Spleen (tissue), 11 donors: ENCODE measurements around the gene PTK6. TPM values are rescaled to one million over a fixed set of nuclear protein-coding genes. Genes with fewer than 3 reads are reported as not detected.

Source experiments
- DNase-seq: peaks from one replicate; pipeline ENCODE4 v3.0.0-alpha.2; 2020
- H3K27ac ChIP-seq, 8 donors: fragments of 200-600 bp; sonication (generic) in 7 of 8; 1 replicate in 4 of 8; 2 replicates in 4 of 8; pipeline versions ENCODE4 v1.5.0 to v1.8.0; 2016 to 2021; ENCODE audit warnings: inconsistent platforms in 4 of 8, mild to moderate bottlenecking in 4 of 8, moderate library complexity in 1 of 8
- H3K27me3 ChIP-seq, 7 donors: fragments of 200-600 bp; sonication (generic) in 6 of 7; replicated peaks in 1 of 7; 1 replicate in 4 of 7; 2 replicates in 3 of 7; pipeline versions ENCODE4 v1.5.0 to v1.8.0; 2016 to 2021; ENCODE audit warnings: inconsistent platforms in 3 of 7, mild to moderate bottlenecking in 1 of 7
- H3K36me3 ChIP-seq, 6 donors: fragments of 200-600 bp; sonication (generic) in 5 of 6; 1 replicate in 4 of 6; 2 replicates in 2 of 6; pipeline versions ENCODE4 v1.5.0 to v1.8.0; 2016 to 2021; ENCODE audit warnings: inconsistent platforms in 2 of 6
- H3K4me1 ChIP-seq, 6 donors: fragments of 200-600 bp; sonication (generic) in 5 of 6; 1 replicate in 3 of 6; 2 replicates in 3 of 6; pipeline versions ENCODE4 v1.5.0 to v1.8.0; 2016 to 2021; ENCODE audit warnings: inconsistent platforms in 3 of 6
- H3K4me3 ChIP-seq, 8 donors: fragments of 200-600 bp; sonication (generic) in 7 of 8; 1 replicate in 4 of 8; 2 replicates in 4 of 8; pipeline versions ENCODE4 v1.5.0 to v1.8.0; 2016 to 2021; ENCODE audit warnings: inconsistent platforms in 4 of 8, mild to moderate bottlenecking in 4 of 8, moderate library complexity in 2 of 8
- H3K9me3 ChIP-seq, 8 donors: fragments of 200-600 bp; sonication (generic) in 7 of 8; 1 replicate in 4 of 8; 2 replicates in 4 of 8; pipeline versions ENCODE4 v1.5.0 to v1.8.0; 2016 to 2021; ENCODE audit warnings: inconsistent platforms in 4 of 8
- POLR2A ChIP-seq, 3 donors: fragments of 450-650 bp; IDR thresholded peaks; one replicate each; pipeline ENCODE4 v1.5.1; 2017; ENCODE audit warnings: antibody characterized with exemption in 3 of 3, mild to moderate bottlenecking in 1 of 3
- POLR2AphosphoS5 ChIP-seq, 3 donors: sonication (generic); formaldehyde crosslinking; IDR thresholded peaks; one replicate each; pipeline ENCODE4 v1.5.1; 2017; ENCODE audit warnings: antibody characterized with exemption in 3 of 3
- WGBS, 5 donors: extraction: QIAGEN DNeasy Blood & Tissue Kit in 3 of 5; methylation state at CpG; one replicate each; pipeline versions ENCODE4 v1.1.5 to v1.1.7; 2013 to 2018; 5-methylcytosine and 5-hydroxymethylcytosine counted together
- intact Hi-C: fragments of 100-400 bp; cut with DNase I; formaldehyde crosslinking; loops from one replicate; pipeline ENCODE4 v1.15.0; 2023; ENCODE audit warnings: low total_unique reads
- polyA plus RNA-seq, 3 donors: library from polyadenylated mRNA; stranded (reverse); fragments of 200-250 nt; gene quantifications; one replicate each; pipeline ENCODE4 v1.2.1, GENCODE V29; 2013
- total RNA-seq, 7 donors: library from RNA; depleted of rRNA in 3 of 7; stranded (reverse); fragments of >200 nt in 3 of 7; fragmentation: NEBNext Ultra II Directional in 4 of 7; extraction: Animal tissue kit (Norgen Biotek cat#: 25700) in 4 of 7; gene quantifications; one replicate each; pipeline versions ENCODE4 v1.1.0 to v1.2.1, GENCODE V29; 2016 to 2021
- TF ChIP-seq, protein P1 (sequence below), 11 experiments: fragments of 200-600 bp in 7 of 11; fragments of 450-650 bp in 4 of 11; sonication (generic) in 4 of 11; IDR thresholded peaks in 8 of 11; conservative IDR thresholded peaks in 3 of 11; 1 replicate in 7 of 11; 2 replicates in 4 of 11; pipeline versions ENCODE4 v1.4.0 to v1.8.0; 2016 to 2021; ENCODE audit warnings: antibody characterized with exemption in 11 of 11, inconsistent platforms in 4 of 11, mild to moderate bottlenecking in 1 of 11
- donor health status: healthy with polysubstance abuse.
- donor health status: DM: no; HTN: no; CAD: no; lungs with moderate emphysema.
- donor health status: DM: no; HTN: no; CAD: no.
- donor health status: Bipolar disorder and iron deficiency.
- donor health status: healthy.
- donor health status: DM: no; HTN: no; CAD: no.
- donor health status: DM: yes; HTN: yes; CAD: no.

PTK6 gene
- total and polyA plus RNA-seq, 10 donors = 0.20 to 1.0 (median 0.71) TPM

DNA sequence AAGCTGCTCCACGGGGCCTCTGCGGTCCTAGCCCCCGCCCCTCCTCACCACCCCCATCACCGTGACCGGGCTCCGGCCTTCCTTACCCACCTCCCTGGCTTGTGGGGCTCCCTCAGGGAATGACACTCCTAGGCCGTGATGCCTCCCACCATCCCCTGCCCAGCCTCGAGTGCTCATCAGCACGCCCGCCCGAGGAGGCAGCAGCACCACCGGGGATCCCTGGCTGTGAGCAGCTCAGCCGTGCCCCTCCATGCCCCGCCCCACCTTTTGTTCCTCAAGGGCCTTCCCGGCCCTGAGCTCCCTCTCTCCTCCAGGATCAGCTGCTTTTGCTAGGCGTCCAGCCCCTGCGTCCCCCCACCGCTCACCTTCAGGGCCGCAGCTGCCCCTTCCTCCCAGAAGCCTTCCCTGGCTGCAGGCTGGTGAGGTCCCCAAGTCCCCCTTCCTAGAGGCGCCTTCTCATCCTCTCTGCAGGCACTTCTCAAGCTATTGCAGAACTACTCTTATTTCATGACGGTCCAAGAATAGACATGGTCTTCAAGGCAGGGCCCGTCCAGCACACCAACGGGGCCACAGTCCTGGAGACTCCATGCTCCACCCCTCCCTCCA is 19.8 kb upstream of the PTK6 start:
- H3K9me3 ChIP-seq = no peaks in the 10 kb centered on the region
- TF ChIP-seq POLR2AphosphoS5 (IDR thresholded peaks at IDR 0.05) (peak in 2 of 3 donors; percentile 15 to 49), POLR2A (IDR thresholded peaks at IDR 0.05) (no peak)
- TF ChIP-seq, protein P1, sequence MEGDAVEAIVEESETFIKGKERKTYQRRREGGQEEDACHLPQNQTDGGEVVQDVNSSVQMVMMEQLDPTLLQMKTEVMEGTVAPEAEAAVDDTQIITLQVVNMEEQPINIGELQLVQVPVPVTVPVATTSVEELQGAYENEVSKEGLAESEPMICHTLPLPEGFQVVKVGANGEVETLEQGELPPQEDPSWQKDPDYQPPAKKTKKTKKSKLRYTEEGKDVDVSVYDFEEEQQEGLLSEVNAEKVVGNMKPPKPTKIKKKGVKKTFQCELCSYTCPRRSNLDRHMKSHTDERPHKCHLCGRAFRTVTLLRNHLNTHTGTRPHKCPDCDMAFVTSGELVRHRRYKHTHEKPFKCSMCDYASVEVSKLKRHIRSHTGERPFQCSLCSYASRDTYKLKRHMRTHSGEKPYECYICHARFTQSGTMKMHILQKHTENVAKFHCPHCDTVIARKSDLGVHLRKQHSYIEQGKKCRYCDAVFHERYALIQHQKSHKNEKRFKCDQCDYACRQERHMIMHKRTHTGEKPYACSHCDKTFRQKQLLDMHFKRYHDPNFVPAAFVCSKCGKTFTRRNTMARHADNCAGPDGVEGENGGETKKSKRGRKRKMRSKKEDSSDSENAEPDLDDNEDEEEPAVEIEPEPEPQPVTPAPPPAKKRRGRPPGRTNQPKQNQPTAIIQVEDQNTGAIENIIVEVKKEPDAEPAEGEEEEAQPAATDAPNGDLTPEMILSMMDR (IDR thresholded peaks at IDR 0.05 in 8 of 11, conservative IDR thresholded peaks at IDR 0.05 in 3 of 11) = no peak
- no peak overlapping the region for H3K4me3 ChIP-seq
- DNase-seq = no peak
- intact Hi-C loops = no loop called here
- H3K36me3 ChIP-seq = peaks cover 0 to 61% (median 34%) of the 10 kb centered on the region in 6 donors
- H3K27ac ChIP-seq = no peak overlapping the region
- H3K4me1 ChIP-seq = peaks cover 10 to 41% (median 32%) of the 10 kb centered on the region in 6 donors
- WGBS, 5 donors = 81 to 87% (median 83%) methylated on average over 23 of the region's 23 CpGs
- peaks cover 0 to 27% (median 5%) of the 10 kb centered on the region in 7 donors for H3K27me3 ChIP-seq

GRCh38 chr20:63555661-63556381 is 18.6 kb upstream of the PTK6 start:
- Histone ChIP-seq H3K27me3 (peaks cover 0 to 27% (median 5%) of the 10 kb centered on the region in 7 donors), H3K4me1 (peaks cover 10 to 46% (median 33%) of the 10 kb centered on the region in 6 donors), H3K4me3 (no peak overlapping the region), H3K36me3 (peaks cover 0 to 50% (median 23%) of the 10 kb centered on the region in 6 donors), H3K9me3 (no peaks in the 10 kb centered on the region), H3K27ac (peak overlapping the region in 1 of 8 donors; percentile 82)
- 89 to 93% (median 90%) methylated on average over 17 to 45 of the region's 45 CpGs for WGBS, 5 donors
- intact Hi-C loops = no loop called here
- TF ChIP-seq, protein P1 (IDR thresholded peaks at IDR 0.05 in 8 of 11, conservative IDR thresholded peaks at IDR 0.05 in 3 of 11) = no peak
- peak in 2 of 3 donors; percentile 19 to 58 for TF ChIP-seq POLR2AphosphoS5 (IDR thresholded peaks at IDR 0.05)
- DNase-seq = no peak

- Histone ChIP-seq H3K4me3 (peak overlapping the region; percentile 40 to 73 (median 50)), H3K9me3 (no peaks in the 10 kb centered on the region), H3K4me1 (peaks cover 10 to 51% (median 33%) of the 10 kb centered on the region in 6 donors), H3K36me3 (peaks cover 0 to 38% (median 12%) of the 10 kb centered on the region in 6 donors), H3K27ac (peak overlapping the region in 5 of 8 donors; percentile 55 to 82 (median 72)), H3K27me3 (peaks cover 0 to 33% (median 5%) of the 10 kb centered on the region in 7 donors)
- intact Hi-C loops = no loop called here
- 50 to 71% (median 62%) methylated on average over 23 to 38 of the region's 38 CpGs for WGBS, 5 donors
- peak; percentile 83 for DNase-seq
- TF ChIP-seq POLR2AphosphoS5 (IDR thresholded peaks at IDR 0.05) = peak in 2 of 3 donors; percentile 18 to 22
- TF ChIP-seq, protein P1 (IDR thresholded peaks at IDR 0.05 in 8 of 11, conservative IDR thresholded peaks at IDR 0.05 in 3 of 11) = no peak
- no peak for TF ChIP-seq POLR2A (IDR thresholded peaks at IDR 0.05)
Observed at GRCh38 chr20:63554361-63555278, 17.4 kb upstream of the PTK6 start.
